Activated T-helper 2 cell treated with anti-CD3 and anti-CD28 coated beads, Interferon-gamma antibody, Interleukin-2, Interleukin-4, amounts not matched to agents 10 μg/mL and 5 μg/mL and 100 μg/mL, durations not matched to agents 14 hours and 24 hours and 36 hours (primary cell): ENCODE results near the gene MRAS. TPM values are rescaled to one million over a fixed set of nuclear protein-coding genes. Genes with fewer than 3 reads are reported as not detected.

ENCODE experiments used
- DNase-seq: peaks from one replicate; pipeline ENCODE4 v3.0.0; 2021; ENCODE audit warnings: low spot score
- H3K27ac Mint-ChIP-seq: one replicate; pipeline ENCODE4 v1.8.0; 2021; ENCODE audit warnings: mixed read lengths
- H3K27me3 Mint-ChIP-seq: one replicate; pipeline ENCODE4 v1.8.0; 2021; ENCODE audit warnings: low read depth, mixed read lengths
- H3K36me3 Mint-ChIP-seq: one replicate; pipeline ENCODE4 v1.8.0; 2021; ENCODE audit warnings: low read depth, mixed read lengths
- H3K4me1 Mint-ChIP-seq: one replicate; pipeline ENCODE4 v1.8.0; 2021; ENCODE audit warnings: low read depth, mixed read lengths
- H3K4me3 Mint-ChIP-seq: one replicate; pipeline ENCODE4 v1.8.0; 2021; ENCODE audit warnings: low read depth, mild to moderate bottlenecking, moderate library complexity, mixed read lengths
- H3K9me3 Mint-ChIP-seq: one replicate; pipeline ENCODE4 v1.8.0; 2021; ENCODE audit warnings: mixed read lengths
- intact Hi-C: fragments of 100-400 bp; cut with micrococcal nuclease; formaldehyde crosslinking; loops from one replicate; pipeline ENCODE4 v1.15.1; 2023
- total RNA-seq: library from RNA; stranded (reverse); gene quantifications from 2 replicates; pipeline ENCODE4 v1.2.3, GENCODE V29; 2022

Gene MRAS
- total RNA-seq = not detected in 2 replicates

- Mint-ChIP-seq H3K4me1 (peaks cover 5% of the 10 kb centered on the region), H3K36me3 (peaks cover 3% of the 10 kb centered on the region), H3K27ac (peak within 1 kb of the TSS; percentile 39), H3K27me3 (peaks cover 49% of the 10 kb centered on the region), H3K4me3 (peak within 1 kb of the TSS; percentile 93), H3K9me3 (peaks cover 3% of the 10 kb centered on the region)
- no peak for DNase-seq
- intact Hi-C loops = loop anchor here (1.0 kb wide), 1 partner anchor 168 kb away; no protein-coding TSS in a partner anchor
Observed at GRCh38 chr3:138347960-138348753, at the start of gene MRAS. Gene MRAS (plus strand): TSS chr3:138348579. CDS start chr3:138372884, 24,305 bp downstream.

- DNase-seq = no peak
- intact Hi-C loops = no loop called here
- Mint-ChIP-seq H3K9me3 (no peaks in the 10 kb centered on the region), H3K27ac (no peak overlapping the region), H3K27me3 (no peaks in the 10 kb centered on the region), H3K36me3 (peaks cover 22% of the 10 kb centered on the region), H3K4me1 (peaks cover 13% of the 10 kb centered on the region), H3K4me3 (no peak overlapping the region)
Observed at GRCh38 chr3:138300647-138301046, 47.7 kb upstream of the MRAS start.

- Mint-ChIP-seq H3K27me3 (no peaks in the 10 kb centered on the region), H3K27ac (no peak overlapping the region), H3K4me1 (peaks cover 2% of the 10 kb centered on the region)
Observed at GRCh38 chr3:138303474-138303873, 44.9 kb upstream of the MRAS start.

GRCh38 chr3:138307899-138308298 is 40.5 kb upstream of the MRAS start:
- Mint-ChIP-seq H3K9me3 (peaks cover 31% of the 10 kb centered on the region), H3K27me3 (peaks cover 13% of the 10 kb centered on the region)

More at GRCh38 chr3:138303474-138303873, 44.9 kb upstream of the MRAS start:
- H3K9me3 Mint-ChIP-seq = peaks cover 12% of the 10 kb centered on the region
- H3K36me3 Mint-ChIP-seq = peaks cover 3% of the 10 kb centered on the region
- no peak for DNase-seq
- H3K4me3 Mint-ChIP-seq = no peak overlapping the region
- intact Hi-C loops = no loop called here

GRCh38 chr3:138308783-138309182 is 39.6 kb upstream of the MRAS start:
- Mint-ChIP-seq H3K4me3 (no peak overlapping the region), H3K36me3 (peaks cover 3% of the 10 kb centered on the region), H3K27me3 (peaks cover 16% of the 10 kb centered on the region), H3K4me1 (no peaks in the 10 kb centered on the region), H3K27ac (no peak overlapping the region), H3K9me3 (peaks cover 31% of the 10 kb centered on the region)
- intact Hi-C loops = no loop called here
- DNase-seq = no peak

More at GRCh38 chr3:138307899-138308298, 40.5 kb upstream of the MRAS start:
- H3K4me3 Mint-ChIP-seq = no peak overlapping the region
- H3K4me1 Mint-ChIP-seq = no peaks in the 10 kb centered on the region
- intact Hi-C loops = no loop called here
- peaks cover 3% of the 10 kb centered on the region for H3K36me3 Mint-ChIP-seq
- no peak for DNase-seq
- no peak overlapping the region for H3K27ac Mint-ChIP-seq

- intact Hi-C loops = no loop called here
Observed at GRCh38 chr3:138310494-138310893, 37.9 kb upstream of the MRAS start.

GRCh38 chr3:138314751-138315150 is 33.6 kb upstream of the MRAS start:
- intact Hi-C loops = no loop called here
- no peak for DNase-seq
- Mint-ChIP-seq H3K9me3 (peaks cover 16% of the 10 kb centered on the region), H3K36me3 (peaks cover 3% of the 10 kb centered on the region), H3K27me3 (peaks cover 17% of the 10 kb centered on the region), H3K4me3 (no peak overlapping the region), H3K27ac (no peak overlapping the region), H3K4me1 (no peaks in the 10 kb centered on the region)

More at GRCh38 chr3:138310494-138310893, 37.9 kb upstream of the MRAS start:
- Mint-ChIP-seq H3K9me3 (peaks cover 31% of the 10 kb centered on the region), H3K36me3 (peaks cover 3% of the 10 kb centered on the region), H3K27ac (no peak overlapping the region), H3K27me3 (peaks cover 17% of the 10 kb centered on the region), H3K4me1 (no peaks in the 10 kb centered on the region), H3K4me3 (no peak overlapping the region)
- no peak for DNase-seq

GRCh38 chr3:138317687-138318086 is 30.7 kb upstream of the MRAS start:
- H3K36me3 Mint-ChIP-seq = no peaks in the 10 kb centered on the region
- peaks cover 4% of the 10 kb centered on the region for H3K27me3 Mint-ChIP-seq
- peaks cover 4% of the 10 kb centered on the region for H3K4me1 Mint-ChIP-seq
- H3K27ac Mint-ChIP-seq = no peak overlapping the region
- no peak for DNase-seq
- no peak overlapping the region for H3K4me3 Mint-ChIP-seq
- intact Hi-C loops = no loop called here
- no peaks in the 10 kb centered on the region for H3K9me3 Mint-ChIP-seq

- no peak for DNase-seq
- Mint-ChIP-seq H3K36me3 (no peaks in the 10 kb centered on the region), H3K27me3 (no peaks in the 10 kb centered on the region), H3K27ac (no peak overlapping the region), H3K4me1 (peaks cover 26% of the 10 kb centered on the region), H3K4me3 (no peak overlapping the region), H3K9me3 (no peaks in the 10 kb centered on the region)
- intact Hi-C loops = loop anchor here (10.0 kb wide), 1 partner anchor 271 kb away; the partner anchor contains the start of gene CEP70
Observed at GRCh38 chr3:138323971-138324370, 24.4 kb upstream of the MRAS start.

GRCh38 chr3:138325990-138326389 is 22.4 kb upstream of the MRAS start:
- Mint-ChIP-seq H3K4me3 (no peak overlapping the region), H3K27ac (no peak overlapping the region), H3K4me1 (peaks cover 31% of the 10 kb centered on the region), H3K27me3 (peaks cover 5% of the 10 kb centered on the region), H3K9me3 (no peaks in the 10 kb centered on the region), H3K36me3 (no peaks in the 10 kb centered on the region)
- intact Hi-C loops = loop anchor here (5.0 to 10.0 kb wide), 2 partner anchors 259 to 269 kb away; partner anchors contain the start of gene CEP70
- DNase-seq = no peak

- H3K4me3 Mint-ChIP-seq = no peak overlapping the region
- peaks cover 31% of the 10 kb centered on the region for H3K4me1 Mint-ChIP-seq
- H3K27ac Mint-ChIP-seq = no peak overlapping the region
- H3K36me3 Mint-ChIP-seq = no peaks in the 10 kb centered on the region
- peaks cover 5% of the 10 kb centered on the region for H3K27me3 Mint-ChIP-seq
- H3K9me3 Mint-ChIP-seq = no peaks in the 10 kb centered on the region
- intact Hi-C loops = loop anchor here (5.0 to 10.0 kb wide), 2 partner anchors 260 to 268 kb away; partner anchors contain the start of gene CEP70
- DNase-seq = no peak
Observed at GRCh38 chr3:138326866-138327595, 21.3 kb upstream of the MRAS start.

GRCh38 chr3:138327831-138328230 is 20.5 kb upstream of the MRAS start:
- H3K27ac Mint-ChIP-seq = no peak overlapping the region
- intact Hi-C loops = loop anchor here (5.0 to 10.0 kb wide), 2 partner anchors 261 to 267 kb away; partner anchors contain the start of gene CEP70
- peaks cover 29% of the 10 kb centered on the region for H3K4me1 Mint-ChIP-seq
- H3K4me3 Mint-ChIP-seq = no peak overlapping the region
- no peaks in the 10 kb centered on the region for H3K9me3 Mint-ChIP-seq
- peaks cover 10% of the 10 kb centered on the region for H3K27me3 Mint-ChIP-seq
- H3K36me3 Mint-ChIP-seq = no peaks in the 10 kb centered on the region
- DNase-seq = no peak
